K562 (cell line): ENCODE results near the gene FARP1.

Experiments
- CTCF ChIP-seq, 3 experiments: IDR thresholded peaks in 2 of 3; conservative IDR thresholded peaks in 1 of 3; 2 replicates each; pipeline ENCODE4 v1.5.1; 2011 to 2012; ENCODE audit warnings: low read length in 3 of 3, mild to moderate bottlenecking in 3 of 3, control low read depth in 2 of 3, improper control_type of control experiment in 1 of 3, inconsistent platforms in 1 of 3, low read depth in 1 of 3, mixed read lengths in 1 of 3, moderate library complexity in 1 of 3; ENCODE audit not compliant: insufficient read depth in 2 of 3
- EZH2 ChIP-seq: IDR thresholded peaks from 2 replicates; pipeline ENCODE4 v1.6.1; 2012; ENCODE audit warnings: low read depth, mild to moderate bottlenecking, inconsistent platforms, low read length, borderline replicate concordance
- HNRNPL ChIP-seq: fragments of 200-400 bp; formaldehyde crosslinking; IDR thresholded peaks from 2 replicates; pipeline ENCODE4 v1.6.1; 2017; ENCODE audit warnings: low read depth, mild to moderate bottlenecking, low read length
- SMAD1 ChIP-seq: fragments of 150-350 bp; IDR thresholded peaks from 2 replicates; pipeline ENCODE4 v1.6.1; 2014; ENCODE audit warnings: low read length, low read depth; ENCODE audit not compliant: partially characterized antibody
- TCF7 ChIP-seq: sonication (generic); IDR thresholded peaks from 2 replicates; pipeline ENCODE4 v1.6.1; 2016; ENCODE audit warnings: antibody characterized with exemption, borderline replicate concordance
- ZNF174 ChIP-seq: fragments of 250-450 bp; sonication (Bioruptor Pico); IDR thresholded peaks from 2 replicates; pipeline ENCODE4 v1.4.0; 2020; ENCODE audit warnings: mild to moderate bottlenecking
- TF ChIP-seq, protein P1 (sequence below), 2 experiments: IDR thresholded peaks in 1 of 2; conservative IDR thresholded peaks in 1 of 2; 2 replicates each; pipeline ENCODE4 v1.6.1; 2016; ENCODE audit warnings: low read depth in 2 of 2, mild to moderate bottlenecking in 1 of 2, missing compliant biosample characterization in 1 of 2, missing genetic modification characterization in 1 of 2, moderate library complexity in 1 of 2

DNA sequence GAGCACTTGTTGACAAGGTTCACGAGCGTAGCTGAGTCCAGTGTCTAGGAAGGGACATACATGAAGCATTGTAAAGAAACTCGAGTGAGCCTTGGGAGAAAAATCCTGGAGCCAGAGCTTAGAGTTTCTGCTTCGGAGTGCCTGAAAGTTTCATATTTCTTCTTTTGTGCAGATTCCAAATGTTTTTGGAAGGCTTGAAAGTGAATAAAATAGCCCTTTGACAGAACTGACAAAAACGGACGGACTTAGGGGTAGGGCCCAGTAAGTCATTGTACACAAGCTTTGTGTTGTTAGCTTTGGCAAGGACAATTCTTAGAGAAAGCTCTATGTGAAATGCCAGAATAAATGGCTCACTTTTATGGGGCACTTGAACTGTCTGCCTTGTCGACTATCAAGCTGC is 31.4 kb downstream of the FARP1 start:
- TF ChIP-seq ZNF174 (no peak), CTCF (IDR thresholded peaks at IDR 0.05 in 2 of 3, conservative IDR thresholded peaks at IDR 0.05 in 1 of 3; ENCODE audit: insufficient read depth in 2 of 3, low read depth in 1 of 3, low read length in 3 of 3) (no peak), EZH2 (no peak), SMAD1 (no peak), HNRNPL (no peak), TCF7 (no peak)
- TF ChIP-seq, protein P1, sequence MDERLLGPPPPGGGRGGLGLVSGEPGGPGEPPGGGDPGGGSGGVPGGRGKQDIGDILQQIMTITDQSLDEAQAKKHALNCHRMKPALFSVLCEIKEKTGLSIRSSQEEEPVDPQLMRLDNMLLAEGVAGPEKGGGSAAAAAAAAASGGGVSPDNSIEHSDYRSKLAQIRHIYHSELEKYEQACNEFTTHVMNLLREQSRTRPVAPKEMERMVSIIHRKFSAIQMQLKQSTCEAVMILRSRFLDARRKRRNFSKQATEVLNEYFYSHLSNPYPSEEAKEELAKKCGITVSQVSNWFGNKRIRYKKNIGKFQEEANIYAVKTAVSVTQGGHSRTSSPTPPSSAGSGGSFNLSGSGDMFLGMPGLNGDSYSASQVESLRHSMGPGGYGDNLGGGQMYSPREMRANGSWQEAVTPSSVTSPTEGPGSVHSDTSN (CRISPR knock-in tag; IDR thresholded peaks at IDR 0.05; ENCODE audit: low read depth): no peak
- TF ChIP-seq, protein P1 (tag; conservative IDR thresholded peaks at IDR 0.05; ENCODE audit: low read depth): no peak
